GM10266 (cell line): ENCODE results near the gene LSM14B.

Experiments used
- DNase-seq: peaks from one replicate; pipeline ENCODE4 v3.0.0; 2012; ENCODE audit errors: extremely low spot score
- TF ChIP-seq, protein P1 (sequence below): IDR thresholded peaks from 2 replicates; pipeline ENCODE4 v1.5.1; 2012; ENCODE audit warnings: mild to moderate bottlenecking, low read depth; ENCODE audit not compliant: control insufficient read depth, insufficient read depth; ENCODE audit errors: missing control alignments

Gene LSM14B

GRCh38 chr20:62133864-62134263 lies 11.6 kb downstream of the LSM14B start:
- TF ChIP-seq, protein P1, sequence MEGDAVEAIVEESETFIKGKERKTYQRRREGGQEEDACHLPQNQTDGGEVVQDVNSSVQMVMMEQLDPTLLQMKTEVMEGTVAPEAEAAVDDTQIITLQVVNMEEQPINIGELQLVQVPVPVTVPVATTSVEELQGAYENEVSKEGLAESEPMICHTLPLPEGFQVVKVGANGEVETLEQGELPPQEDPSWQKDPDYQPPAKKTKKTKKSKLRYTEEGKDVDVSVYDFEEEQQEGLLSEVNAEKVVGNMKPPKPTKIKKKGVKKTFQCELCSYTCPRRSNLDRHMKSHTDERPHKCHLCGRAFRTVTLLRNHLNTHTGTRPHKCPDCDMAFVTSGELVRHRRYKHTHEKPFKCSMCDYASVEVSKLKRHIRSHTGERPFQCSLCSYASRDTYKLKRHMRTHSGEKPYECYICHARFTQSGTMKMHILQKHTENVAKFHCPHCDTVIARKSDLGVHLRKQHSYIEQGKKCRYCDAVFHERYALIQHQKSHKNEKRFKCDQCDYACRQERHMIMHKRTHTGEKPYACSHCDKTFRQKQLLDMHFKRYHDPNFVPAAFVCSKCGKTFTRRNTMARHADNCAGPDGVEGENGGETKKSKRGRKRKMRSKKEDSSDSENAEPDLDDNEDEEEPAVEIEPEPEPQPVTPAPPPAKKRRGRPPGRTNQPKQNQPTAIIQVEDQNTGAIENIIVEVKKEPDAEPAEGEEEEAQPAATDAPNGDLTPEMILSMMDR, result no peak
- no peak for DNase-seq

DNA sequence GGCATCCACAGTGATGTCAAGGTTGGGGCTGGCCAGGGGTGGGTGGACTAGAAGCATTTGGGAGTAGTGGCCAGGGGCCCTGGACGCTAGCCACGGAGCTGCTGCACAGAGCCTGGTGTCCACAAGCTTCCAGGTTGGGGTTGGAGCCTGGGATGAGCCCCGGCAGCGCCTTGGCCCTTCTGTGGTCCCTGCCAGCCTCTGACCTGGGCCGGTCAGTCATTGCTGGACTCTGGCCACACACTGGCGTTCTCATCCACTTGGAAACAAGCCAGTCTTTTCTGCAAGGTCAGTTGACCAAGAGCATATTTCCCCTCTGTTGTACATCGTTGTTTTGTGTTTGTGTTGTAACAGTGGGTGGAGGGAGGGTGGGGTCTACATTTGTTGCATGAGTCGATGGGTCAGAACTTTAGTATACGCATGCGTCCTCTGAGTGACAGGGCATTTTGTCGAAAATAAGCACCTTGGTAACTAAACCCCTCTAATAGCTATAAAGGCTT lies 12.5 kb downstream of the LSM14B start:
- TF ChIP-seq, protein P1, result no peak
- no peak for DNase-seq

DNA sequence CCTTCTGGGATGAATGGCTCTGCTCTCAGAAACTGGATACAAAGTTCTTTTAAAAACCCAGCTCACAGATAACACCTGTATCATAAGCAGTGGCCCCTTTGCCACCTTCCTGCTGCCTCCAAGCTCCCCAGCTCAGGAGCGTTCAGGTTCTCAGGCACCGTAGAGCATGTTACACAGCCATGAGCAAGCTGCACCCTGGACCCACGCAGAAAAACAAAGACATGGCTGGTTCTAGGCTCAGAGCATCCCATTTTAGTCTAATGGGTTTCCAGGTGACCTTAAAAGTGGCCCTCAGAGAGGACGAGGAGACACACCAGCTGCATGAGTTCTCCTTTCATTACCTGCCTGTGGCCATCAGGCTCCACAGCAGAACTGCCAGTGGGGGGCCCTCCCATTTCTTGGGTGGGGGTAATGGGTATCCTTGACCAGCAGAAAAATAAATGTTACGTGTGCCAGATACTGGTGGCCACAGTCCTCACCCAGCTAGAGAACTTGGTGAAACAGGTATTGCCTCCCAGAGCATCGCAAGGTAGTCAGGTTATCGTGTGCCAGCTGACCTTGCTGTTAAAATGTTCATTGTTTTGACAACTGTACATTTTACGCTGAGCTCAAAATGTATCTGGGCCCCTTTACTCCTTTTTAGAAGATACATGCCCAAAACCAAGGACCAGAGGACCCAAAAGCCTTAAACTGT lies 13.4 kb downstream of the LSM14B start:
- DNase-seq, result no peak
- TF ChIP-seq, protein P1, result no peak

GRCh38 chr20:62136283-62137091 lies 14.2 kb downstream of the LSM14B start:
- TF ChIP-seq, protein P1, result peak; percentile 83
- peak; percentile 71 for DNase-seq

- no peak for DNase-seq
- TF ChIP-seq, protein P1, result no peak
Measured at GRCh38 chr20:62137092-62137384, 14.8 kb downstream of the LSM14B start.

DNA sequence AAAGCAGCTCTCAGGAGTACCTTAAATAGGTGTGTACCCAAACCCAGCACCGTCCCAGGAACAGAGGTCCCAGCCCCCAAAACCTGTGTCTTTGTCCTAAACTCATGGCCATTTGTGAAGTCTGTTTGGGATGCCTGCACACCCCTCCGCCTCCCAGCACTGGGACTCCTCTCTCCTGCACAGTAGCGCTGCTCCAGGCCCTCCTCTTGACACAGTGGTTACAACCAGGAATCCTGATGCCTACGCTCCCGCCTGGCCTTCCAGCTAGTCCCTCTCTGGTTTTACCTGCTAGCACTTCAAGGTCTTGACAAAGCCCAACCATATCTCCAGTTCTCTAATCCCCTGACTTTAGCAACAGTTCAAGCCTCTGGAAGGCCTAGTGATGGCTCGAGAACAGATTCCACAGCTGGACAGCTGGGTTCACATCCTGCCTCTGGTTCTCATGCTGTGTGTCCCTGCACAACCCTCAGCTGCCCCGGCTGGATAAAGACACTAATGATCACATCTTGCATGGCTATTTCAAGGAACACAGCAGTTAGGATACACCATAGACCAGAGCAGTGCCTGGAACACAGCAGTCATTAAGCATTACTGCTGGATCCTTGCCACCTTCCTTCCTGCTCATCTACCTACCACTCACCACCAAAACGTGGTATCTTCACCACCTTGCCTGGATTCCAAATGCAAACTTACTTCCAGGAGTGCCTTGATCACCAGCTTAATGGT lies 15.4 kb downstream of the LSM14B start:
- no peak for DNase-seq
- TF ChIP-seq, protein P1, result no peak
